Measurements from ENCODE around the gene ARMS2.

ARMS2 gene

GRCh38 chr10:122505885-122506645 is 51.6 kb downstream of the ARMS2 start:
- no peak overlapping the region for H3K4me3 ChIP-seq (ENCODE audit: low read depth, low read length)
- no peak for DNase-seq (ENCODE audit: low read depth)

Data from skeletal muscle cell (primary cell).